ENCODE results near the gene FXYD2. TPM values are rescaled to one million over a fixed set of nuclear protein-coding genes. Genes with fewer than 3 reads are reported as not detected.
A peak's percentile ranks its signal among the peaks of the same experiment; 100 is the strongest.

FXYD2 gene
- total RNA-seq, 2 experiments from 2014 or later, result 0.91 to 1.1 TPM

DNA sequence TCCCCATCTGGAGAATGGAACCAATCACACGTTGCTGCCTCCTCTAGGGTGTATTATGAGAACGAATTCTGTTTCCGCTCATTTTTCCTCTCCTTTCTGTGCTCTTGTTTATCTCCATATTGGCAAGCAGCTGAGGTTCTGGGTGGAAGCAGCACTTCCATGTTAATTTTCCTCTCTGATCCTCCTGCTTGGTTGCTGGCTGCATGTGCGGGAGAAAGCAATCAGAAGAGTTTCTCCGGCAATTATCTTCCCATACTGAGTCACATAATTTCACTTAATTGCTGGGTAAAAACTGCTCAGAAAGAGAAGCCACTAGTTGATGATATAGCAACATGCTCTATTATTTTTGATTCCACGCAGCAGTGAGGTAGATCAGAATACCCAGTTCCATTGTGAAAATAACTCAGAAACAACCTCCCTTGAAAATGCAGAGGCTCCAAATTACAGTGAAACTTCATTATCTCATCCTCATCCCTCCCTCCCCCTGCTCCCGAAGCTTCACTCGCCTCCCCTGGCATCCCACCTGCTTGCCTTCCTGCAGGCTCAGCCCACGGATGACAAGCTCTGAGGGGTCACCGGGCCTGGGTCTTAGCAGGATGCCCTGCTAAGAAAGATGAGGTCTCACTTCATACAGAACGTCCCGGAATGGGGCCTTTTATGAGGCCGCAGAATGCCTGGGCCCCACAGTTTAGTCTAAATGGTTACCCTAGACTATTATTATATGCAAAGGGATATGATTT is 31.5 kb upstream of the FXYD2 start:
- intact Hi-C loops (cut with DNase I, micrococcal nuclease), result no loop called here
- ATAC-seq, result no peak
- POLR2A ChIA-PET, result no interaction called here

DNA sequence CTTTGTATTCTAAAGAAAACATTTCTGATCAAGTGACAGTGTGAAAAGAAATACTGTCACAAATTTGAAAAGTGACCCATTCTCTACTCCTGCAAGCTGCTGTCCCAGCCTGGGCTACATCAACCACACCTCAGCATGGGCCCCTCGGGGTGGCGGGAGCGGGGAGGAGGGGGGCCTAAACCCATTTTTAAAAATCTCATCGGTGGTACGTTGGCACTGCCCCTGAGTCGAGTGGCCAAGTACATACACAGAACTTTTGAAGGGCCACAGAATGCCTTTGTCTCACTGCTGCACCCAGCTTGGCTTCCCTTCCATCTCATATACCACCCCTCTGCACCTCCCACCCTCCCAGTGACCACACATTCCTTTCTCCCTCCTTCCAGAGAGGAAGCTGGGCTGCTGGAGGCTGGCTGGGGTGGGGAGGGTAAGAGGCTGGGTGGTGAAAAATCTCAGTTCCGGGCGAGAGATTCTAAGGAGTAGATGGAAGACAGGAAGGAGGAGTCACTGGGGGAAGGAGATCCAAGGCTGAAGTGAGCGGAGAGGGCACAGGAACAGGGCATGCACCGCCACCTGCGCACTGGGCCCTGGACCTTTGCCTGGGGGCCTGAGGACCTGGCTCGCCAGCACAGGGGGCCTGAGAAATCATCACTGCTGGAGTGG is 30.8 kb upstream of the FXYD2 start:
- intact Hi-C loops (cut with DNase I, micrococcal nuclease), result no loop called here
- no peak overlapping the region for H3K4me3 Mint-ChIP-seq
- peaks cover 9% of the 10 kb centered on the region for H3K9me3 Mint-ChIP-seq (ENCODE audit: low read depth)
- POLR2A ChIA-PET, result no interaction called here
- ATAC-seq (no peak), DNase-seq (no peak)
- CTCF ChIA-PET, result interaction anchor here (1.1 to 3.8 kb wide), 3 partner anchors 10 to 91 kb away, joined by 3 to 11 read pairs (median 5); no protein-coding TSS in a partner anchor
- peaks cover 11% of the 10 kb centered on the region for H3K27me3 Mint-ChIP-seq
- peaks cover 5% of the 10 kb centered on the region for H3K4me1 Mint-ChIP-seq
- H3K27ac Mint-ChIP-seq, result no peak overlapping the region
- peaks cover 4% of the 10 kb centered on the region for H3K36me3 Mint-ChIP-seq (ENCODE audit: low read depth)

More for the DNA sequence above, 31.5 kb upstream of the FXYD2 start:
- Mint-ChIP-seq H3K27ac (no peak overlapping the region), H3K4me3 (no peak overlapping the region), H3K9me3 (ENCODE audit: low read depth) (peaks cover 9% of the 10 kb centered on the region), H3K36me3 (ENCODE audit: low read depth) (peaks cover 4% of the 10 kb centered on the region), H3K27me3 (peaks cover 11% of the 10 kb centered on the region), H3K4me1 (peaks cover 5% of the 10 kb centered on the region)
- no peak for DNase-seq
- CTCF ChIA-PET, result interaction anchor here (1.1 kb wide), 2 partner anchors 78 to 198 kb away, joined by 3 read pairs; no protein-coding TSS in a partner anchor

DNA sequence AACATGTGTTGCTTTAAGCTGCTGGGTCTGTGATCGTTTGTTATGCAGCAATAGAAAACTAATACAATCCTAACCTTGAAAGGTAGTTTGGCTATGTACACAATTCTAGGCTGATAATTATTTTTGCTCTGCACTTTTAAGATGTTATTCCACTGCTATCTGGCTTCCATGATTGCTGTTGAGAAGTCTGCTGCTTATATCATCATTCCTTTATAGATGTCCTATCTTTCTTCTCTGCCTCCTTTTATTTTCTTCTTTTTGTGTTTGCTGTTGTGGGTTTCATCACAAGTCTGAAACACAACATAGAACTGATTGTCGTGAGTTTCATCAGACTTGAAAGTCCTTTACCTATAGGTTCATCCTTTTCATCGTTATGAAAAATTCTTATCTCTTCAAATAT is 27.8 kb upstream of the FXYD2 start:
- intact Hi-C loops (cut with DNase I, micrococcal nuclease), result no loop called here
- peaks cover 11% of the 10 kb centered on the region for H3K27me3 Mint-ChIP-seq
- H3K9me3 Mint-ChIP-seq (ENCODE audit: low read depth), result peaks cover 9% of the 10 kb centered on the region
- no peak overlapping the region for H3K4me3 Mint-ChIP-seq
- ChIA-PET CTCF (interaction anchor here (0.9 to 3.8 kb wide), 3 partner anchors 9 to 426 kb away, joined by 3 to 11 read pairs (median 3); no protein-coding TSS in a partner anchor), POLR2A (no interaction called here)
- peaks cover 4% of the 10 kb centered on the region for H3K36me3 Mint-ChIP-seq (ENCODE audit: low read depth)
- no peak overlapping the region for H3K27ac Mint-ChIP-seq
- ATAC-seq (no peak), DNase-seq (no peak)
- peaks cover 7% of the 10 kb centered on the region for H3K4me1 Mint-ChIP-seq

DNA sequence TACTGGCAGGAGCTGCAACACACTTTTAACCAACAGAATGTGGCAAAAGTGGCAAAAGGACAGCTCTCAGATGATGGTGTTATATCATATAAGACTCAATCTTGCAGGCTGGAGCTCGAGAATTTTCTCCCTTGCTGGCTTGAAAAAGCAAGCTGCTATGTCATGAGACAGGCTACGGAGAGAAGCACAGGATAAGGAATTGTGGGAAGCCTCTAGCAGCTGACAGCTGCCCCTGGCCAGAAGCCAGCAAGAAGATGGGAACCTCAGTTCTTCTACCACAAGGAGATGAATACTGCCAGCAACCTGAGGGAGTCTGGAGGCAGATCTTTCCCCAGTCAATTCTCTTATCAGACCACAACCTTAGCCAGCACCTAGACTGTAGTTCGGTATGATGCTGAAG is 27.3 kb upstream of the FXYD2 start:
- peaks cover 11% of the 10 kb centered on the region for H3K27me3 Mint-ChIP-seq
- H3K9me3 Mint-ChIP-seq (ENCODE audit: low read depth), result peaks cover 9% of the 10 kb centered on the region
- peaks cover 4% of the 10 kb centered on the region for H3K36me3 Mint-ChIP-seq (ENCODE audit: low read depth)
- no peak overlapping the region for H3K4me3 Mint-ChIP-seq
- H3K27ac Mint-ChIP-seq, result no peak overlapping the region
- POLR2A ChIA-PET, result no interaction called here
- CTCF ChIA-PET, result interaction anchor here (0.9 to 3.8 kb wide), 2 partner anchors 8 to 95 kb away, joined by 3 to 11 read pairs; no protein-coding TSS in a partner anchor
- ATAC-seq (no peak), DNase-seq (no peak)
- peaks cover 7% of the 10 kb centered on the region for H3K4me1 Mint-ChIP-seq
- intact Hi-C loops (cut with DNase I, micrococcal nuclease), result no loop called here

DNA sequence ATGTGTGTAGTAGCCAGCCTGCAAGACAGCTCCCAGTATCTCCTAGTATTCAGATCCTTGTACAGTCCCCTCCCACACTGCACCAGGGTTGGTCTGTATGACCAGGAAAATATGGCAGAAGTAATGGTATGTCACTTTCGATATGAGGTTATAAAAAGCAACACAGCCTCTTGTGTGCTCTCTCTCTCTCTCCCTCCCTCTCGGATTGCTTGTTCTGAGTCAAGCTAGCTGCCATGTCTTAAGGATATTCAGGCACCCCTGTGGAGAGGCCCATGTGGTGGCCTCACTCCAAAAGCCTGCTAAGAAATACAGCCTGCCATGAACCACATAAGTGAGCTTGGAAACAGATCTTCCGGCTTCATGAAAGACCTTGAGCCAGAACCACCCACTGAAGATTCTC is 26.6 kb upstream of the FXYD2 start:
- Mint-ChIP-seq H3K27me3 (peaks cover 8% of the 10 kb centered on the region), H3K27ac (no peak overlapping the region), H3K9me3 (ENCODE audit: low read depth) (peaks cover 9% of the 10 kb centered on the region), H3K36me3 (ENCODE audit: low read depth) (peaks cover 4% of the 10 kb centered on the region), H3K4me3 (no peak overlapping the region), H3K4me1 (peaks cover 7% of the 10 kb centered on the region)
- ATAC-seq (no peak), DNase-seq (no peak)
- CTCF ChIA-PET, result interaction anchor here (0.9 kb wide), 1 partner anchor 8 kb away, joined by 3 read pairs; no protein-coding TSS in a partner anchor
- intact Hi-C loops (cut with DNase I, micrococcal nuclease), result no loop called here
- POLR2A ChIA-PET, result no interaction called here

DNA sequence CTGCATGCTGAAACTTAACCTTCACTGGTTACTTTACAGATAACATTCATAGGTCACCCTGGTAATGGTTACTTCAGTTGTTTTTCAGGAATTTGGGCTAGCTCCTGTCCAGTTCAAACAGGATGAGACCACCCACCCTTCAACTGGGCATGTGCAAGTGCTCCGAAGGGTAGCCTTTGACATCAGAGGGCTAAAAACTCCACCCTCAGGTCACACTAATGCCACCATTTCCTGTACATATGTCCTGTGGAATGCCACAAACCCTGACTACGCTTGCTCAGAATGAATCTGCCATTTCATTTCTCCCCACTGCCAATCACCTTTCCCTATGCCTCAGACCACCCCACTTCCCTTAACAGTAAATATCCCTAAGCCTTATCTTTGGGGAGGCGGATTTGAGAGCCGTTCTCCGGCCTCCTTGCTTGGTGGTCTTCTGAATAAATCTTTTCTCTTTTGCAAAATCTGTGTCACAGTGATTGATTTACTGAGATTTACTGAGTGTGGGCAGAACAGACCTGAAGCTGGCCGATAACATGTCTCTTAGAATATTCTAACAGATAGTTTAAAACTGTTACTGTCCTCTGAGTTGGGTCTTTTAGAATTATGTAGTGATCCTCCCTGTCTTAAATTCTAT is 25.4 kb upstream of the FXYD2 start:
- no peak for ATAC-seq
- Mint-ChIP-seq H3K4me3 (no peak overlapping the region), H3K36me3 (ENCODE audit: low read depth) (peaks cover 4% of the 10 kb centered on the region), H3K27ac (no peak overlapping the region), H3K4me1 (peaks cover 7% of the 10 kb centered on the region), H3K9me3 (ENCODE audit: low read depth) (peaks cover 9% of the 10 kb centered on the region), H3K27me3 (peaks cover 8% of the 10 kb centered on the region)
- CTCF ChIA-PET, result interaction anchor here (0.8 to 2.9 kb wide), 3 partner anchors 12 to 203 kb away, joined by 3 to 12 read pairs (median 9); no protein-coding TSS in a partner anchor
- intact Hi-C loops (cut with DNase I, micrococcal nuclease), result no loop called here
- POLR2A ChIA-PET, result no interaction called here
- no peak for DNase-seq

DNA sequence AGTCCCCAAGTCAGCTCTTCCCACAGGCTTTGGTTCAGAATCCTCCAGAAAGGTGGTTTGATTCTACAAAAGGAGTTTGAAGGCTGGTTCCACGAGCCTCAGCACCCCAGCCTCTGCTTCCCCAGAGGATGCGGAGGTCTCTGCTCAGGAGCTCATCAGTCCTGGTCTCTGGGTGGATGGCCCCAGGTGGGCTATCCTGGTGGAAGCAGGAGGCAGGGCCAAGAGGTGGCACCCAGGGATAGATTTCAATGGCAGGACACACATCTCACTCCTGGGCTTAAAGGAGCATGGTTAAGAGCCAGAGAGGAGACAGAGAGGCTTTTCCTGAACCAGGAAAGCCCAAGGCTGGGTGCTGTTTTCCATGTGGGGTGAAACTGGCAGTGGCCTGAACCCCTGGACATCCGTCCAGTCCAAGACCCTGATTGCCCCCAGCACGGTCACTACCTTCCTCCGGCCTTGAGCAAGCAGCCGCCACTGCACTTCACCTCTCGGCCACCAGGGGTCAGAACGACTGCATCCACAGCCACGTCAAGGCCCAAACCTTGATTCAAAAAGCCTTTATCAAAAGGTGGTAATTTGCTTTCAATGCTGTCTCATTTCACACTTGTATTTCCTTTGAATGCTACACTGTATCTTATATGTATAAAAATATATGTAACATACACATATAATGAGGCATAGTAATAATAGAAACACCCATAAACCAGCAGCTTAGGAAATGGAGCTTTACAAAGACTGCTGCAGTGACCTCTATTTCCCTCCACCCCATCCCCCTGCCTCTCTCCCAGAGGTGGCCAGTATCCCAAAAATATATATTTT is 19.3 kb upstream of the FXYD2 start:
- ATAC-seq (peak; percentile 89), DNase-seq (peak; percentile 91)
- ChIA-PET POLR2A (no interaction called here), CTCF (interaction anchor here (0.5 to 5.8 kb wide), 34 partner anchors 8 to 328 kb away, joined by 3 to 94 read pairs (median 4); no protein-coding TSS in a partner anchor)
- no peak overlapping the region for H3K4me3 Mint-ChIP-seq
- H3K27ac Mint-ChIP-seq, result no peak overlapping the region
- no peaks in the 10 kb centered on the region for H3K36me3 Mint-ChIP-seq (ENCODE audit: low read depth)
- no peaks in the 10 kb centered on the region for H3K9me3 Mint-ChIP-seq (ENCODE audit: low read depth)
- intact Hi-C loops (cut with DNase I, micrococcal nuclease), result loop anchor here (1.0 kb wide), 3 partner anchors 37 to 209 kb away; no protein-coding TSS in a partner anchor
- no peaks in the 10 kb centered on the region for H3K27me3 Mint-ChIP-seq
- no peaks in the 10 kb centered on the region for H3K4me1 Mint-ChIP-seq

DNA sequence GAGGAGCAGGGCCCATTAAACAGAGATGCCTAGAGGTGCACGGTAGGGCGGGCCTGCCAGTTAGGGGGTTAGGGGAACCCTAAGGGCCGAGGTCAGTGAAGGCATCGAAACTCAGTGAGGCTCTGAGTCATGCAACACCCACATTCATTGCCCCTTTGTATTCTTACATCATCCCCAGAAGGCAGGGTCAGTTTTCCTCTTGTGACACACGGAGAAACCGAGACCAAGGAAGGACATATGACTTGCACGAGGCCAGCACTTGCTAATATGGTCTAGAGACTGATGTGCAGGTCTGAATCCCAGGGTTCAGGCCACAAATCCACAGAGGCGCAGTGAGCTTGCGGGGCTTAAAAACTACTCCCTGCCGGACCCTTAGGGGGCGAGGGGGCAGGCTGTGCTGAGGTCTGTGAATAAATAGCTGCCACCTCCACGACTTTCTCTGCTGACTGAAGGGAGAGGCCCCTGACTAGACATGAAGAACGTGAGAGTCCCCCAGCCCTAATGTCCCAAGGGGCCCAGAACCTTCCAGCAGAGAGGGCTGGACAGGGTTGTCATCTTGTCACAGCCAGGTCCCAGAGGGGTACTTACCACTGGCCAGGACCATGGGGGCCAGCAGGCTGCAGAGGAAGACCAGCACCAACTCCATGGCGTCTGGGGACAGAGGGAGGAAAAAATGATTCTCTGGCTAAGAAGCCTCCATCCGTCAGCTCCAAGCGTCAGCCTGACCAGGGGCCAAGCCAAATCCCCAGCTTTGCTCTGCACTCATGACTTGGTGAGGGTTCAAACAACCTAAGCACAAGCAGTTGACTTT is 17.8 kb upstream of the FXYD2 start:
- Mint-ChIP-seq H3K27me3 (no peaks in the 10 kb centered on the region), H3K9me3 (ENCODE audit: low read depth) (no peaks in the 10 kb centered on the region), H3K27ac (no peak overlapping the region), H3K36me3 (ENCODE audit: low read depth) (no peaks in the 10 kb centered on the region), H3K4me1 (no peaks in the 10 kb centered on the region), H3K4me3 (no peak overlapping the region)
- no peak for ATAC-seq
- DNase-seq, result no peak
- intact Hi-C loops (cut with DNase I, micrococcal nuclease), result no loop called here
- ChIA-PET POLR2A (interaction anchor here (0.7 kb wide), 1 partner anchor 18 kb away, joined by 3 read pairs; no protein-coding TSS in a partner anchor), CTCF (interaction anchor here (0.8 to 5.8 kb wide), 13 partner anchors 9 to 329 kb away, joined by 3 to 94 read pairs (median 5); no protein-coding TSS in a partner anchor)

DNA sequence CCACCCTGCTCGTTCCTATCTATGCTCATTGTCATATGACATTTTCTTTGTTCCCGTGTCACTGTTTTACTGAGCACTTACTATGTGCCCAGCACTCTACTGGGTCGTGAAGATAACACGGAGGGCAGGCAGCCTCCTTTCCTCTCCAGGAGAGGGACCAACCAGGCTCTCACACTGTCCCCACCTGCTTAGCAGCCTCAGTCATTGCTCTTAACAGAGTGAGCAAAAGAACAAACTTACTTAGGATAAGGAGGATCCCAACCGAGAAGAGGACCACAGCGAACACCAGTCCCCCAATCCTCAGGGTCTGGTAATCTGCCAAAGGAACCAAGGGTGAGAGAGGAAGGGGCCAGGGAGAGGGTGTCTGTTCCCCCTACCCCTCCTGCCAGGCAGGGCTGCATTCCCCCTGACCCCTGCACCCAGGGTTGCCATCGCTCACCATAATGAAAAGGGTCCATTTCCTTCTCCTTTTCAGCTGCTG is 17.0 kb upstream of the FXYD2 start:
- no peaks in the 10 kb centered on the region for H3K4me1 Mint-ChIP-seq
- intact Hi-C loops (cut with DNase I, micrococcal nuclease), result no loop called here
- H3K4me3 Mint-ChIP-seq, result no peak overlapping the region
- DNase-seq (no peak), ATAC-seq (no peak)
- no peaks in the 10 kb centered on the region for H3K27me3 Mint-ChIP-seq
- H3K27ac Mint-ChIP-seq, result no peak overlapping the region
- CTCF ChIA-PET, result interaction anchor here (4.3 to 5.8 kb wide), 2 partner anchors 34 to 212 kb away, joined by 30 to 94 read pairs; no protein-coding TSS in a partner anchor
- H3K9me3 Mint-ChIP-seq (ENCODE audit: low read depth), result no peaks in the 10 kb centered on the region
- POLR2A ChIA-PET, result interaction anchor here (0.7 kb wide), 1 partner anchor 19 kb away, joined by 3 read pairs; no protein-coding TSS in a partner anchor
- no peaks in the 10 kb centered on the region for H3K36me3 Mint-ChIP-seq (ENCODE audit: low read depth)

DNA sequence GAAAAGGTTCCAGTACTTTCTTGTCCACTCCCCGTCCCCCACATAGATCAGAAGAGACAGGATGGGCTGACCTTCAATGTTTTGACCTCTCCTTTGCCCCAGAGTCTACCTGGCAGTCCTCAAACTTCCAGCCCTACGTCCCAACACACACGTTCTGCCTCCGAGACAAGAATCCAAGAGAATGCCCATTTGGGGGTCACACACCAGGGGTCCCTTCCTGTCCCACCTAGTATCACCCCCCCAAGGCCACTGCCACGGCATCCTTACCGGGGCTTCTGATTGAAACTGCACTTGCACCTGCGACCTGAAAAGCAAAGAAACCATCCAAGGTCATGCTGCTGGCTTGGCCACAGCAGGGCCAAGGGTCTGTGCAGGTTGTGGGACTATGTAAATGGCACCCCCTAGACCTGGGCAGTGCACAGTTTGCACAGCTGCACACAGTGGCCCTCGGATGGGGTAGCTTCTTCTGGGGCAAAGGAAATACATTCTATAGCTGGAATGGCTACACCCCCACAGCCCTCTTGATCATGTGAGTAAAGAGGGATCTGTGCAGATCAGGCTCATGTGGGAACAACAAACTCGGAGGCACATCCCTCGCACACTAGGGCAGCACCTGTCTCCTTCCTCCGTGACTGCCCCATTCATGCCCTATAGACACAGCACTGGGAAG is 16.5 kb upstream of the FXYD2 start:
- Mint-ChIP-seq H3K27me3 (no peaks in the 10 kb centered on the region), H3K4me1 (no peaks in the 10 kb centered on the region), H3K9me3 (ENCODE audit: low read depth) (no peaks in the 10 kb centered on the region), H3K36me3 (ENCODE audit: low read depth) (no peaks in the 10 kb centered on the region), H3K27ac (no peak overlapping the region), H3K4me3 (no peak overlapping the region)
- ATAC-seq (no peak), DNase-seq (no peak)
- CTCF ChIA-PET, result interaction anchor here (0.9 kb wide), 1 partner anchor 212 kb away, joined by 6 read pairs; no protein-coding TSS in a partner anchor
- intact Hi-C loops (cut with DNase I, micrococcal nuclease), result no loop called here
- POLR2A ChIA-PET, result no interaction called here
